IPS-11a (cell line): ENCODE results near the gene FGFBP2.
"Not testable (repeated sequence)": the region's sequence is repeated elsewhere in the genome, so short reads cannot be mapped to it uniquely, and the experiment has no call there.

Experiments used
- H3K4me3 ChIP-seq: one replicate; pipeline ENCODE4 v1.5.1; 2013; ENCODE audit warnings: low read depth, low read length, control low read depth

The FGFBP2 gene

DNA sequence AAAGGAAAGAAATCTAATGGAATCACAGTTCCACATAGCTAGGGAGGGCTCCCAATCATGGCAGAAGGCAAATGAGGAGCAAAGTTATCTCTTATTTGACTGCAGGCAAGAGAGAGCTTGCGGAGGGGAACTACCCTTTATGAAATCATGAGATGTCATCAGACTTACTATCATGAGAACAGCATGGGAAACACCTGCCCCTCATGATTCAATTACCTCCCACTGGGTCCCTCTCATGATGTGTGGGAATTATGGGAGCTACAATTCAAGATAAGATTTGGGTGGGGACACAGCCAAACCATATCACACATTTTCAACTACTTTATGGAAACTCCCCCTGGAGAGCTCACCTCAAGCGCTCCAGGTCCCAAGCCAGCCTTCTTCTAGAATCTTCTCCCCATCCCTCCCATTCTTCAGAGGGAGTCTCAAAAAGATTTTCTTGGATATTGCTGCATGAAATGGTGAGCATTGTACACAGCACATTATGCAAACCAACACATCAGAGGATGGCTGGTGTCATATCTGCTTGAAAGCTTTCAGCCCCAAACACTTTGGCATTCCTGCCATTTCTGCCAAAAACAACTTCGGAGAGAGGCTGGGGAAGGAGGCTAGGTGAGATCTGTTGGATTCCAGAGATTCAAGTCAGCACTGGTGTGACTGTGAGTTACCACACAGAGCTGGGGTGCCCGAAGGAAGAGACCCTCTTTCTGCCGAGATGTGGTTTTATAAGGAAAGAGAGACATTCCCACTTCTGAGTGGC is 31.3 kb downstream of the FGFBP2 start:
- H3K4me3 ChIP-seq = no peak overlapping the region

DNA sequence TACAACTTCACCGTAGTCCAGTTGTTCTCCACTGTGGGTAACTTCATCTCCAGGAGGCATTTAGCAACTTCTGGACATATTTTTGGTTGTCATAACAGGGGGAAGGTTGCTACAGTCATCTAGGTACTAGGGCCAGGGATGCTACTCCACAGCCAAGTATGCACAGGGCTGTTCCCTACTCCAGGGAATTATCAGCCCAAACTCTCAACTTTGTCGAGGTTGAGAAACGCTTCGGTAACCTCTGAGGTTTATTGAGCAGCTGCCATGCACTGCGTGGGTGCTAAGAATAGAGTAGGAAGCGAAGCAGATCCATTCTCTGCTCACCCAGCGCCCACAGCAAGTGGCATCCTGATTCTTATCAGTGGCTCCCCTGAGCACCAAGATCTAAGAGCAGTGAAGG is 32.7 kb downstream of the FGFBP2 start:
- no peak overlapping the region for H3K4me3 ChIP-seq

DNA sequence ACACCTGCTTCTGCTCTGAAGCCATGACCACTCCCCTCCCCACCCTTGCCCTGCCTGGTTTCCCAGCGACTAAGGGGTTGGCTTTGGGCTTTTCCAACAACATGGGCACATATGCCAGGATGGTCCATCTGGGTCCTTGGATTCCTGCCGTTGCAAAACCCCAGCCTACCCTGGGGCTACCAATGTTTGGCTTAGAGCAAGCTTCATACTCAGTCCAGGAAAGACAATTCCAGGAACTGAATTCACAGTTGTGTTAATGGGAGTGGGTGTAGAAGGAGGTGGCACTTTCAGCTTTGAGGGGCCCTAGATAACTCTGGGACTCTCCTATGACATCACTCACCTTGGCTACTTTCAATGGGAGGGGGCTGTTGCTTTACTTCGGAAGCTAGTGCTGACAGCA is 33.4 kb downstream of the FGFBP2 start:
- H3K4me3 ChIP-seq = no peak overlapping the region

DNA sequence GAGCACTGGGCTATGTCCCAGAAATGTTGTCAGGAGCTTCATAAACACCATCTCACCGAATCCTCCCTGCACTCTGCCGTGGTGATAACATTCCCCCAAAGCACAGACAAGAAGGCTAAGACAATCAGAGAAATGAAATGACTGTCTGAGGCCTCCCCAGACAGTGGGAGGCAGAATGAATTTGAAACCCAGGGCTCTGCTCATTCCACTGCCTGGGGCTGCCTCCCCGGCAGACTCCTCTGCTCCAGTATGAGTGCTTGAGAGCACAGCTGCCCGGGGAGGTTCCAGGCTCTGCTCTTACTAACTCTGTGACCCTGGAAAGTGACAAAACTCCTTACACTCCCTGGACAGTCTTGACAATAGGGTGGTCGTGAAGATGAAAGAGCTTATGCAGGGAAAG is 34.1 kb downstream of the FGFBP2 start:
- H3K4me3 ChIP-seq = no peak overlapping the region

DNA sequence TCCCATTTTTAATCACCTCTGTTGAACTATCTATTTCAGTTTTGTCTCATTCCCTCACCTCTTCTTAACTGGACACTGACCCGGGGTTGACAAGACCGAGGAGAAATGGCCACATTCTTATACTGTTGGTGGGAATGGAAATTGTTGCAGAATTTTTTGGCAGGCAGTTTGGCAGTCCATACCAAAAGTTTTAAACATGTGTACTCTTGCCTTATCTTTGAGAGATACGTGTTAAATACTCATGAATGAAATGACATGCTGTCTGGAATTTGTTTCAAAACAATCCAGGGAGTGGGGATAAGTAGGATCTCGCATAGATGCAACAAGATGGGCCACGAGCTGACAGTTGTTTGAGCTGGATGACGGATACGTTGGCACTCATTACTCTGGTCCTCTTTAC is 36.5 kb downstream of the FGFBP2 start:
- H3K4me3 ChIP-seq = no peak overlapping the region

DNA sequence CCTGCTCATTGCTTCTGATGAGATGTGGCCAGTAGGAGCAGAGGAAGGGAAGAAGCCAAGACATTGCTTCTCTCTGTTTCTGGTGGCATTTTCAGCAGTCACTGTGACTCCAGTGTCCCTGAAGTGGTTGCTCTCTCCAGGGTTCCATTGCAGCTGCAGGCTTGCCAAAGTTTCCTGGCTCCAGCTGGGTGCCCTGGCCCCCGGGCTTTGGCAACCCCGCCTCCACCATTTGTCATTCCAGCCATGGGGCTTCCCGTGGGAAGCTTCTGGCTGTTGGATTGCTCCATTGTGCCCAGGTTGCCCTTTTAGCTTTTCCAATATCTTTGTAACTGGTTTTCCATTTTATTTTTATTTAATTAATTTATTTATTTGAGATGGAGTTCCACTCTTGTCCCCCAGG is 37.1 kb downstream of the FGFBP2 start:
- no peak overlapping the region for H3K4me3 ChIP-seq

DNA sequence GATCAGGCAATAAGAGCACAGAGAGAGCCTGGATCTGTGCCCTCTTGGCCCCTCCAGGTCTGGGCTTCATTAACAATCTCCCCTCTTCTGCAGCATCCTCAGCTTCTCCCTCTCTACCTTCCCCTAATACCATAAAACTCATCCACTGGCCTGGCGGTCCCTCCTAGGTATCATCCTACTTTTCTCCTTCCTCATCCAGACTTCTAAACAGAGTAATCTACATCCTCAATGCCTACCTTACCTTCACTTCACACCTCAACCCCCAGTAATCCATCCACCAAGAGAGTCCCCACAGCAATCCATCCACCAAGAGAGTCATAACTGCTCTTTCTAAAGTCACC is 41.4 kb downstream of the FGFBP2 start:
- H3K4me3 ChIP-seq = no peak overlapping the region

DNA sequence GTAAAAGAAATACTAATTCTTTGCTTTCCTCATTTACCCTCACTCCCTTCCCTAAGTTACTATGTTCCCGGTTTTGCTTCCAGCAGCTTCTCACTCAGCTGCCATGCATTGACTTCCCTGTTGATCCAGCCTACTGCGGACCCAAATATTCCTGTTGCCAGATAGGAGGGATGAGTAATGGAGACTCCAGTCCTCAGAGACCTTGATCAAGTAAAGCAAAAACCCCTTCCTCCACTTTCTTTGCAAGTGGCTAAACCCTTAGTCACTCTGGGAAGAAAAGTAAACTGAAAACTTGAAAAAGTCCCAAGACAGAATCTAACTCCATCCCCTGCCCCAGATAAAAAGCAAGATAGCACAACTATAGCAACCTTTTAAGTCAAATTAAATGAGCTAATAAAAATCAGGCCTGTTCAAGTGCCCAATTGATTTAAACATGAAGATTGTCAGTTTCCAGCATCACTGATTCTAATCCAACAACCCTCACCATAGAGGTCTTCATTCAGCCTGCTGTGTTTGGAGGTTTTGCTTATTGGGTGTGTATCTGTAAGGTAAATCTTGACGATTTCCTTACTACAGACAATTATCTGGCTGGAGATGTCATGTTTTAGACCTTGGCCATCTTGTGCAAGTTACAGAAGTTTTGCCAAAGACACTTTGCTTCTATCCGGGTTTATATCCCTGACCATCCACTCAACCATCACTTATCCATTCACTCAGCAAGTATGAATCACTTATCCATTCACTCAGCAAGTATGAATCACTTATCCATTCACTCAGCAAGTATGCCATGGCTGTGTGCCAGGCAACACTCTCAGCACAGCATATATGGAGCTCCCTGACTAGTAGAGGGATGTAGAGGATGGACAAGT is 42.0 kb downstream of the FGFBP2 start:
- no peak overlapping the region for H3K4me3 ChIP-seq

DNA sequence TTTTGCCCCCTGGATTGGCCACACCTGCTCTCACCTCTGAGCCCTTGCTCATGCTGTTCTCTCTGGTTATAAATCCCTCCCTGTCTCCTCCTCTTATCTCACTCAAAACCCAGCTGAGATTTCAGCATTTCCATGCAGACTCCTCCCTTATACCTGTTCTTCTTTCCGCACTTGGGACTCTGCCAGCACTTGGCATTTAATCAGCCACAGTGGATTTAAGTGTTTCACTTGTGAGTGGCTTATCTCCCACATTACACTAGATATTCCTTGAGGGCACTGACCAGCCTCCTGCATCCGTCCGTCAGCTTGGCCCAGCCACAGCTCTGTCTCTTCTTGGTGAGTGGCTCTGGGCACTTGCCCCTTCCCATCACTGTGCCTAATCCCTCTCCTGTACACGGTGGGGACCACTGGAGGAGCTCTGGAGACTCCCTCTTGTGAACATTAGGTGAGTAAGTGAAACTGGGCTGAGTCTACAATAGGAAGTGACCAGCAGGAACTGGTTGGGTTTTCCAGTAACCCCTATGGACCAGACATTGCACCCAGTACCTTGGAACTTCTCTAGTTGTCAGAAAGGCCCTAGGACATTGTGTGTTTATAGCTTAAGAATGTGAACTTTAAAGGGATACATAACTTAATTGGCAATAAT is 44.4 kb downstream of the FGFBP2 start:
- H3K4me3 ChIP-seq = no peak overlapping the region

DNA sequence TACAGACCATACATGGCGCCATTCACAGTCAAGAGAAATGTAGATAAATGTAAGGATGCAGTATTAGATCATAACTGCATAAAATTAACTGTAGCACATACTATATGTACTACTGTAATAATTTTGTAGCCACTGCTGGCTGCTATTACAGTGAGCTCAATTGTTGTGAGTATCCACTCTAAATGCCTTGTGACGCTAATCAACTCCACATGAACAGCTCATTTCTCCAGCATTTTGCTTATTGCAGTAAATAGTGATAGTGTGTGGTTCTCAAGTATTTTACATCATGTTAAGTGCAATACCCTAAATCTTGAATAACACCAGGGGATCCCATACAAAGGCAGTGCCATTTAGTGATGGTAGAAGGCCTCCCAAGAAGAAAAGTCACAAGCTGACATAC is 45.7 kb downstream of the FGFBP2 start:
- no peak overlapping the region for H3K4me3 ChIP-seq

DNA sequence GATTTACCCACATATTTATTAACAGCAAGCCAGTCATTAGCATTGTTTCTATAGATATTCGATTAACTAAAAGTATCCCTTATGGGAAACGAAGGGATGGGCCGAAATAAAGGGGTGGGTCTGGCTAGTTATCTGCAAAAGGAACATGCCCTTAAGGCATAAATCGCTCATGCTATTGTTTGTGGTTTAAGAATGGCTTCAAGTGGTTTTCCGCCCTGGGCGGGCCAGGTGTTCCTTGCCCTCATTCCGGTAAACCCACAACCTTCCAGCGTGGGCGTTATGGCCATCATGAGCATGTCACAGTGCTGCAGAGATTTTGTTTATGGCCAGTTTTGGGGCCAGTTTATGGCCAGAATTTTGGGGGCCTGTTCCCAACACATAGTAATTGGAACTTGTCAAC is 46.6 kb downstream of the FGFBP2 start:
- H3K4me3 ChIP-seq = not testable (repeated sequence)

DNA sequence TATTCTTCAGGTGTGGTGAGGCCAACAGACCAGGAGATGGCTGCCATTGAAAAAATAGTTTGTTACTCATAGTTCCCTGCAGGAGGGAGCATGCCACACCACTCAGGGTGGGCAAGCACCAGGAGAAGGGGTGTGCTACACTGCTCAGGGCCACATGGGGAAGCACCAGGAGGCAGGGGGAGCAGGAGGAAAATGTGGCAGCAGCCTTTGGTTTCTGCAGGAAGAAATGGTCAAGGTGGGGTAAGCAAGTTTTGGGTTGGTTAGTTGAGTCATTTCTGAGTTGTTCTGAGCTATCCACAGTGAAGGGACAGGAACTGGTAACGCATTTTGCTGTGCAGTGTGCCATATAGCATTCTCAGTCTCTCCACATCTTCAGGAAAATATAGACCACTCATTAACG is 48.2 kb downstream of the FGFBP2 start:
- H3K4me3 ChIP-seq = no peak overlapping the region

DNA sequence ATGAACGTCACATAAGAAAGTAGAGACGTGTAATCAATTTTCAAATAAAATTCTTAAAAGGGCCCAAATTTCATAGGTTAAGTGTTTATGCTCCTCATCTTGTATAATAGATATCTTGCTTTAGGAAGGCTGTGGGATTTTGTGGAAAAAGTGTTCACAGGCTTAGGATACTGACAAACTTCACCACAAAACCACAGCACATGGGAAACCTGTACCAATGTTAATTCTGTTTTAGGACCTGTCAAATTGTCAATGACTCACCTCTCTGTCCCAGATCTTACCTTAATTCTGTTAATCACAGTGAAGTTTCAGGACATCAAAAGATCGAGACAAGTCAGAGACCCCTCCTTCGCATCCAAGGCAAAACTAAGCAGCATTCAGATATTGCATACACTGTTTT is 48.7 kb downstream of the FGFBP2 start:
- no peak overlapping the region for H3K4me3 ChIP-seq

DNA sequence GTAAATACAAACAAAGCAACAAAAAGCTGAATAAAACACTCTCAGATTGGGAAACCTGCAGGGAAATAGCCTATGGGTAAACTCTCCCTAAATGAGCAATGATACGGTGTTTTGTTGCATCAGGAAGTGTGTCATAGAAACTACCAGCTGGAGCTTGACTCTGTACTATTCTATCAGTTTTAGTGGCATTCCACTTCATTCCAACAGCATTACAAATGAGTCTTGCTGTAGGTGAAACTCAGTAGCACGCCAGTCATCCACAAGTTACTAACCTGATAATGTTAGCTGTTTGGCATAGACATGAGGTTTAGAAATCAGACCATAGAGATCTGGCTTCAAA is 49.4 kb downstream of the FGFBP2 start:
- H3K4me3 ChIP-seq = no peak overlapping the region

DNA sequence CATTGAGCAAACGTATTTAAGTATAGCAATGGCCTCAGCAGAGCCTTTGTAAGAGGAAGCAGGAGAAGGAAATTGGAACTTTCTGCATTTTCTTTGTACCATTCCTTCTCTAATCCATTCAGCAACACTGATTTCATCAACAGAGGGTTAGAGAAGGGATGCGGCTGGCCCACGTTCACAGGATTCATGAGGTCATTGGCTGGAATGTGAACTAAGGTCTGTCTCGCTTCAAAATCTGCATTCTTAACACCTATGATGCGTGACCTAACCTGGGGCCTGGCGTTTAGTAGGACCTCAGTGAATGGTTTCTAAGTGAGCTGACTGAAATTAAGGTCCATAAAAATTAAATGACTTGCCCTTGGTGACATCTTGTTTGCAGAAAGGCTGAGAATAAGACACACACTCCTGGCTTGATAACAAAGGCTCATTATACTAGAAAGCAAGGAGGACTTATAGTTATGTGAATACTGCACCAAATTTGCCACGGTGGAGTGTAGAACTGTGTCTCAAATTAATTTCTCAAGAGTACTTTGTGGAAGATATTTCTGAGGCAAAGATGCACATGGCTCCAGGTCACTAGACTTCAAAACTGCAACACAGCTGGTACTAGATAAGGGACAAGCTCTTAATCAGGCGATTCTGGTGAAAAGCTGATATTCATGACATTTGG is 49.9 kb downstream of the FGFBP2 start:
- H3K4me3 ChIP-seq = no peak overlapping the region

DNA sequence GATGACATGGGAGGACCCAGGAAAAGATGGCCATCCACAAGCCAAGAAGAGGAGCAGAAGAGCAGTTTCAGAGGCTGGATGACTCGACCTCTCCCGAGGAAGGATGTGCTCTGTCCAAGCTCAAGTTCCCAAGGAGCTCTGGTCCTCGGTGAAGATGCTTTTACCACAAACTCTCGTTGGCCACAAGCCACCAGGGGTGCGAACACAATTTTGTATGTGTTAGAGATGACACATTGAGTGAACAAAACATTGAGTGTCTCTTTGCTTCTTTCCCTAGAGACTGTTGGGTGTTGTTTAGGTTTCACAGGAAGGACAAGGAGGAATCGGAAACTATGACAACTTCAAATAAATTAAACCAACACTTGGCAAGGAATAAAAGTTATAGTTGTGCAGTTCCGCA is 50.7 kb downstream of the FGFBP2 start:
- H3K4me3 ChIP-seq = no peak overlapping the region
